NCI-H146 (cell line): ENCODE data around the gene ZNF341.
A peak's percentile ranks its signal among the peaks of the same experiment; 100 is the strongest.

ENCODE experiments used
- DNase-seq: peaks from one replicate; lab custom pipeline; 2025; lab: John Stamatoyannopoulos, UW

ZNF341 gene

GRCh38 chr20:33796263-33796906 is 64.6 kb downstream of the ZNF341 start:
- peak; percentile 85 for DNase-seq

- no peak for DNase-seq
Measured at GRCh38 chr20:33796907-33797544, 65.2 kb downstream of the ZNF341 start.

GRCh38 chr20:33798444-33798843 is 66.6 kb downstream of the ZNF341 start:
- DNase-seq = no peak

DNA sequence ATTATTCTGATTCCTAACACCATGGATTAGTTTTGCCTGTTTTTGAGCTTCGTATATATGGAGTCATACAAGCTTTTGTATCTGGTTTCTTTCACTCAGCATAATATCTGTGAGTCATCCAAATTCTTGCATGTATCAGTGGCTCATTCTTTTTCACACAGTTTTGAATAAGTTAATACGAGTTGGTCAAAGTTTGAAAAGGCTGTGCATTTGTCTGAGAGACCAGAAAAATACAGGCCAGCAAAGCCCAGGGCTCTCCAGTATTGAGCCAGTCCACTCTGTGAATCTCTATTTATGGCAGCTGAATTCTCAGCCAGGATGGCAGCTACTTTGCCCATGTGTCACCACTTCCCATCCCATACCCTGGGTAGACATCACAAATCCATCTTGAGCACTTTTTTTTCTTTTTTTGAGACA is 72.1 kb downstream of the ZNF341 start:
- DNase-seq = no peak

DNA sequence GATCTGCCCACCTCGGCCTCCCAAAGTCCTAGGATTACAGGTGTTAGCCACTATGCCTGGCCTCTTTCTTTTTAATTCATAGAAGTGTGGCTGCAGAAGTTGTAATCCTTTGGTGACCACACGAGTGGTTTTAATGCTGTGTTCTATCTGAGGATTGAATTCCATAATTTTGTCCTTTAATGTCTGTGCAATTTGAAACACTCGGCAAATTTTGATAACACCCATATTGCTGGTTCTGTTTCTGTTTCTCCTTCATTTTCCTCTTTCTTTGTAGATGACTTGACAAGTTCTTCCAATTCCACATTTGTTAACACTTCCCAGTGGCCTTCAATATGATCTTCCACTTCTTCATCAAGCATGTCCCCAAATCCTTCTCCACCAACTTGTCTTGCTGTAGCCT is 76.6 kb downstream of the ZNF341 start:
- no peak for DNase-seq

DNA sequence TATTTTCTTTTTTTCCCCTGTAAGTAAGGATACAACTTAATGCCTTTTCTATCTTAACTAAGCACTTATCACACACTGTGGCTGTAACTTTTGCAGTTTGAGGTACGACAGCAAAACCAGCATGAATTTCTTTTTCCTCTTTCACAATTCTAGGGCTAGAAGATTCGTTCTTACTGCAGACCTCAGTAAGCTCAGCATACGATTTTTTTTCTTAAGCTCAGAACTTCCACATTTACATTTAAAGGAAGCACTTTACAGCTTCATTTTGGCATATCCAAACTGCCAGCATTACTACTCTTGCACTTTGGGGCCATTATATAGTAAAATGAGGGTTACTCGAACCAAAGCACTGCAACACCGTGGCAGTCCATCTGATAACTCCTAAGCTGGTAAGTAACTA is 78.5 kb downstream of the ZNF341 start:
- DNase-seq = no peak

- DNase-seq = peak; percentile 99
Measured at GRCh38 chr20:33810885-33811775, 79.3 kb downstream of the ZNF341 start, which contains the start of gene CHMP4B. Gene CHMP4B (plus strand): TSS chr20:33811348. CDS start chr20:33811469, 121 bp downstream.

DNA sequence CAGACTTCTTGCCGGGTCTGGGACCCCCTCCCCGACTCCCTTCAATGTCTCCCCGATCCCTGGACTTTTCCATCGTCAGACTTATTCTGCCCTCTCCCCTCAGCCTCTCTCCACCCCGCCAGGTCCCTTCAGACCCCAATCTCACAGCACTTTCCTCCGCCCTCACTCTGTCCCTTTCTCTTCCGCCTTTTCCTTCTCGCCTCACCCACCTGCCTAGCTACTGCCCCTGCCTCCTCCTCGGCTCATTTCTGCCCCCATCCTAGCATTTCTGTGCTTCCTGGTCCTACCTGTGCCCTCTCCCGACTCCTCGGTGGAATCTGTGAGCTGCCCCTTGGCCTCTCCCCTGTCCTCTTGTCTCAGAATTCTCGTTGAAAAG is 80.0 kb downstream of the ZNF341 start:
- DNase-seq = peak; percentile 48

DNA sequence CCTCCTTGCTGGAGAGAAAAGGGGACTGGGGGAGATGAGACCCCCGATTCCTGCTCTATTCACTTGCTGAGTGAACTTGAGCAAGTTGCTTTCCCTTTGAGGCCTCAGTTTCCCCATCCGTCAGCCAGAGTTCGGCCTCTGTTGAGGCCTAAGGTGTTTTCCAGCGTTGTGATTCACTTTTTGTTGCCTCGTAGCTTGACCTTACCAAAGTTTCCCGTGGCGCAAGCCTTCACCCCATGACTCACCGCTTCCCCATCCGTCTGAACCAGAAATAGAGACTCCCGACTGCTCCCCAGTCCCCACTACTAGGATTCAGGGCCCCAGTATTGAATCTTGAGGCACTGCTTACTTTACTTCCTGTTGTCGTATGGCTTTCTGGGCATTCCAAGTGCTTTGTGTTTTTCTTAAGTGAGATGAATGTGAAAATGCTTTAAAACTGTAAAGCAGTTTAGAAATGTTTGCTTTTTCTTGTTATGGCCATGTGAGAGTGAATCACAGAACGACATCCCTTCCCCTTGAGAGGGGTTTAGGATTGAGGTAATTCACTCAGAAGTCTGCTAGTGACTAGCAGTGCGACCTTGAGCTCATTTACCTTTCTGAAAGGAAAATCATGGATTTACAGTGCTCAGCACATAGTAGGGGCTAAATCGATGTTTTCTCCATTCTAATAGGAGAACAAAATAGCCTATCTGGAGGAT is 80.5 kb downstream of the ZNF341 start:
- DNase-seq = peak; percentile 11

DNA sequence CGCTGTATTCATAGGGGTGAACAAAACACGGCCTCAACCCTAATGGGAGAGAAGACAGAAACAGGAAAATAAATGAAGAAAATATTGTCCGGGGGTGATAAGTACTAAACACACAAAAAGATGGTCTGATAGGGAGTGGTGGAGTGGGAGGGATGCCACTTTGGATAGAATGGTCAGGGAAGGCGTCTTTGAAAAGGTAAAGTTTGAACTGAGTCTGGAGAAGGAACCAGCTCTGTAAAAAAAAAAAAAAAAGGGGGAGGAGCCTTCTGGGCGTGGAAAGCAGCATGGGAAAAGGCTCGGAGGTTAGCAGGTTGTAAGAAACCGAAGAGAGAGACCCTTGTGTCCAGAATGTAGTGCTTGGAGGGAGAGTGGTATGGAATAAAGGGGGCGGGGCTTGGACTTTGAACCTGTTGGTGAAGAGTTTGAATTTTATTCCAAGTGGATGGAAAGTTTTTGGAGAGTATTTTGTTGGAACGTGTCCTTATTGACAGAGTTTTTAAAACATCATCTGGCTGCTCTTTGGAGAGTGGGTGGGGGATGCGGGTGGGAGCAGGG is 81.2 kb downstream of the ZNF341 start:
- peak; percentile 34 for DNase-seq

DNA sequence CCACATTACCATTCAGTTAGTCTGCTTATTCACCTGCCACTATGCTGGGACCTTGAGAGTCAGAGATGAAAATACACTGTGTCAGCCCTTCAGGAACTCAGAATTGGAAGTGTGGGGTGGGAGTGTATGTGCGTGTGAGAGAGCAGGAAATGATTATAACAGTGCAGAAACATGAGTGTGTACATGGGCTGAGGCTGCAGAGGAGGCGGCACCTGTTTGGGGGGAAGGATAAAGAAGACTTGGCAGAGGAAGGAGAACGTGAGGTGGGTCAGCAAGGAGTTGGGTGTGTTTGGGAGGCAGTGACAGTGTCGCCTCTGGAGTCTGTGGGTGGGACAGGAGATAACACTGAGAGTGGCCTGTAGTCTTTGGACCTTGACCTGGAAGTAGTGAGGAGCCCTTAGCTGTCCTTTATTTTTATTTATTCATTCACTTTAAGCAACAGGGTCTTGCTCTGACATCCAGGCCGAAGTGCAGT is 82.5 kb downstream of the ZNF341 start:
- no peak for DNase-seq

- no peak for DNase-seq
Measured at GRCh38 chr20:33815671-33816070, 83.9 kb downstream of the ZNF341 start.

DNA sequence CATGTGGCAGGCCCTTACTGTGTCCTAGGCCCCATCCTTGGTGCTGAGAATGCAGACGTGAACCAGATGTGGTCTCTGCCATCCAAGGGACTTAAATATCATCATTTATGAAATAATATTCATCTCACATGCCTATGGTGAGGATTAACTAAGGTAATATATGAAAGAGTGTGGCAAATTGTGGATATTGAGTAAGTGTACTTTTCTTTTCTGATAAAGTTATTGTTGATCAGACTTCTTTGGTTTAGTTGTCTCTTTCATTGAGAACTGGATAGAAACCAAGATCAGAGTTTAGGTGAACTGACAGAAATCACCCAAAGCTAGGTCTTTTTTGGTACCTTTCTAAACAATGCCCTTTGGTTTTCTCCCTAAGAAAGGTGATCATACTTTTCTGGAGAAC is 84.4 kb downstream of the ZNF341 start:
- DNase-seq = no peak

DNA sequence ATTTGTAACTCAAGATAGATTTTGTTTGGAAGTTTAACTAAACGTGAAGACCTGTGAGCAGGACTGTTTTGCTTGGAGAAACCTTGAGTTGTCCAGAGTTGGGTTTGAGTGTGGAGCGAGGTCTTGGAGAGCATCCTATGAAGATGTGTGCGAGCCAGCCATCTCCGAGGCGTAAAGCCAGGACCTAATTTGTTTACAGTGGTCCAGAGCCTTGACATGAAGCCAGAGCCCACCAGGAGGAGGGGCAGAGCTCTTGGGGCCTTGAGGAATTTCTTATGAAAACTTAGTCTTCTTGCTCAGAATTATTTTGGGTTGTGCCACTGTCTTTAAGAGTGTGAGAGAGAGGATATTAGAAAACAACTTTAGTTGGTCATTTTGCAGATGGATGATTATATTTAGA is 85.6 kb downstream of the ZNF341 start:
- DNase-seq = no peak

DNA sequence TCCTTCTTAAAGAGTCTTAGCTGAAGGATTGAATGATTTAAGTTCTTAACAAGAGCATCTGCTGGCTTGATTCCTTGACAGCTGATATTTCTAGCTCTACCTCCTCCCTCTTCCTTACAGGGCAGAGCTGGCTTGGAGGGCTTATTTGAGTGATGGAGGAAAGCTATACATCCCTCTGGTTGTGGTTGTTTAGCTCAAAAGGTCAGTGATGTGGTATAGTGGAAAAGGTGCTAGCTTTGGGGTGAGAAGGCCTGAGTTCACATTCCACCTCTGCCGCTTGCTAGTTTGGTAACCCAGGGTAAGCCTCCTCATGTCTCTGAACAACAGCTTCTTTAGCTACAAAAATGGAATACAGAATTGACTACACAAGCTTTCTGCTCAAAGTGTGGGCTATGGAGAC is 87.7 kb downstream of the ZNF341 start:
- DNase-seq = no peak

DNA sequence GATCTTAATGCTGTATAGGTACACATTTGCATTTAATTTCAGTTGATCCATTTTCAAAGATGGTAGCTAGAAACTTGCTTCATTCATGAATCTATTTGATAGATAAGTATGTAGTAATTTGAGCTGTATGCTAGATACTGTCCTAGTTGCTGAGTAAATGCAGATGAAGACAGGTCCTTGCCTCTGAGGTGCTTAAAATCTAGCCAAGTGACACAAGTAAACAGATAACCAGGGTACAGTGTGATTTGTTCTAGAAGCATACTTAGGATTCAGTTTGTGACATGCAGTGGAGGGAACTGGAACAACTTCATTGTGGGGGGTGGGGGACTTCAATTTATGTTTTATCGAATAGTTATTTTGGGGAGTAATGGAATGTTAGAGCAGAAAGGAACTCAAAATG is 88.6 kb downstream of the ZNF341 start:
- no peak for DNase-seq

DNA sequence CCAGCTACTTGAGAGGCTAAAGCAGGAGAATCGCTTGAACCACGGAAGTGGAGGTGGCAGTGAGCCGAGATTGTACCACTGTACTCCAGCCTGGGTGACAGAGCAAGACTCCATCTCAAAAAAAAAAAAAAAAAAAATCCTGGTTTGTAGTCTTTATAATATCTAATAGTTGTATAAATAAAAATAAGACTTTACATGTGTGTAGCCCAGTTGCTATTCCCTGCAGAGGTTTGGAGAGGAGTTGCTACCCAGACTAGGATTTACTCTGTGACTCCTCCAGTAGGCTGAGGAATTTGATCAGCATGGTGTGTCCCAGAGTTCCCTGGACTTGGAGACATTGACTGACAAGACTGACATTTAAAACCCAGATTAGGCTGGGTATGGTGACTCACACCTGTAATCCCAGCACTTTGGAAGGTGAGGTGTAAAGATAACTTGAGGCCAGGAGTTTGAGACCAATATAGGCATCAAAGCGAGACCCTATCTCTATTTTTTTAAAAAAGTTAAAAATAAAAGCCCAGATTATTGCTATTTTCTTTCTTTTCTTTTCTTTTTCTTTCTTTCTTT is 89.6 kb downstream of the ZNF341 start:
- DNase-seq = no peak

- no peak for DNase-seq
Measured at GRCh38 chr20:33822423-33822822, 90.6 kb downstream of the ZNF341 start.

DNA sequence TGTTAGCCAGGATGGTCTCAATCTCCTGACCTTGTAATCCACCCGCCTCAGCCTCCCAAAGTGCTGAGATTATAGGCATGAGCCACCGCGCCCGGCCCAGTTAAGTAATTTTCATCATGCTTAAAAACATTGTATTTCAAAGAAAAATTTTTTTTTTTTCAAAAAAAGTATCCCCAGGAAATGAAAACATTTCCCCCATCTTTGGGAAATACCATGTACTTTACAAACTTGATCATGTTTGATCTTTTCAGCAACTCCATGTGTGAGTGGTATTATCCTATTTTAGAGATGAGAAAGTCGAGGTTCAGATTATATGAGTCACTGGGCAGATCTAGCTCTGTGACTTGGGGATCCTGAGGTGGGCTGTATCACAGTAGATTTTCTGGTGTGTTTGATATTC is 91.2 kb downstream of the ZNF341 start:
- DNase-seq = no peak

DNA sequence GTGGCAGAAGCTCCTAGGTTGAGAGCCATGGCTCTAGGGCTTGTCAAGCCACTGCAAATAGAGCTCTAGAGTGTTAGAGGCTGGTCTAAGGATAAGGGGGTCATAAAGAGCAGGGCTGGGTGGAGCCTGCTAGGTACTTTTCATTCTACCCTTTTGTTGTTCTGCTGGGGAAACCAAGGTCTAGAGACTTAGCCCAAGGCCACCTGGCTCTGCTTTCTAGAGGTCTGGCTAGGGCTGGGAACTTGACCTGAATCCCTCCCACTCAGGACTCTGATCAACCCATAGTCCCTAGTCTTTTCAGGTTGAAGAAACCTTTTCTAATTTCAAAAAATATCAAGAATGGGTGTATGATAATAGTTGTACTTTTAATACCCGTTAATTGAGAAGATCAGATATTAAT is 93.1 kb downstream of the ZNF341 start:
- DNase-seq = no peak
